CD4-positive, alpha-beta T cell treated with Interleukin-2 at 100 ng/mL for 4 hours (primary cell): ENCODE data around the gene CYGB.
"Not testable (repeated sequence)": the region's sequence is repeated elsewhere in the genome, so short reads cannot be mapped to it uniquely, and the experiment has no call there.

ENCODE experiments used
- DNase-seq: peaks from one replicate; pipeline ENCODE4 v3.0.0-alpha.2; 2020; ENCODE audit warnings: low spot score

CYGB gene

GRCh38 chr17:76523084-76524037, 14.1 kb downstream of the CYGB start:
- peak; percentile 83 for DNase-seq

DNA sequence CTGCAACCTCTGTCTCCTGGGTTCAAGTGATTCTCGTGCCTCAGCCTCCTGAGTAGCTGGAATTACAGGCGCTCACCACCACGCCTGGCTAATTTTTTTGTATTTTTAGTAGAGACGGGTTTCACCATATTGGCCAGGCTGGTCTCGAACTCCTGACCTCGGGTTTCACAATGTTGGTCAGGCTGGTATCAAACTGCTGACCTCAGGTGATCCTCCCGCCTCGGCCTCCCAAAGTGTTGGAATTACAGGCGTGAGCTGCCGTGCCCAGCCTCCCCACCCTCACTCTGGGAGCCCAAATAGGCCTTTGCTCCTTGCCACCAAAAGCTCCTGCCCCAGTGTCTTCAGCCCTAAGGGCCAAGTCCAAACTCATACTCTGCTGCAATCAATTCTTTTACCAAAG, 15.8 kb downstream of the CYGB start:
- DNase-seq, result not testable (repeated sequence)

DNA sequence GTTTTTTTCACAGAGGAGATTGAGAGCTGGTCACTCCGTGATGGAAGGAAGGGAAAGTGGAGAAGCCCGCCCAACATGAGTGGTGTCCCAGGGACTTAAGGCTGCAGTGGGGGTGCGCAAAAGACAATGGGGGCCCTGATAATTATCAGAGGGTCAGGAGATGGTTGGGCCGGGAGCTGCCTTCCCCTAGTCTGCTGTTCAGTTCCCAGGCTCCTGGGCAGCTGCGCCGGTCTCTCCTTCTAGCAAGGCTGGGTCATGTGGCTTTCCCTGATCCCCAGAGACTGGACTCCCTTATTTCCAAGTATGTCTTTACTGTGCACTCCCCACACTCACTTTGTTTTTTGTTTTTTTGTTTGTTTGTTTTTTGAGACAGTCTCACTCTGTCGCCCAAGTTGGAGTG, 16.2 kb downstream of the CYGB start:
- no peak for DNase-seq

GRCh38 chr17:76519048-76519966, 18.2 kb downstream of the CYGB start:
- no peak for DNase-seq

GRCh38 chr17:76517638-76518038, 19.9 kb downstream of the CYGB start:
- no peak for DNase-seq

DNA sequence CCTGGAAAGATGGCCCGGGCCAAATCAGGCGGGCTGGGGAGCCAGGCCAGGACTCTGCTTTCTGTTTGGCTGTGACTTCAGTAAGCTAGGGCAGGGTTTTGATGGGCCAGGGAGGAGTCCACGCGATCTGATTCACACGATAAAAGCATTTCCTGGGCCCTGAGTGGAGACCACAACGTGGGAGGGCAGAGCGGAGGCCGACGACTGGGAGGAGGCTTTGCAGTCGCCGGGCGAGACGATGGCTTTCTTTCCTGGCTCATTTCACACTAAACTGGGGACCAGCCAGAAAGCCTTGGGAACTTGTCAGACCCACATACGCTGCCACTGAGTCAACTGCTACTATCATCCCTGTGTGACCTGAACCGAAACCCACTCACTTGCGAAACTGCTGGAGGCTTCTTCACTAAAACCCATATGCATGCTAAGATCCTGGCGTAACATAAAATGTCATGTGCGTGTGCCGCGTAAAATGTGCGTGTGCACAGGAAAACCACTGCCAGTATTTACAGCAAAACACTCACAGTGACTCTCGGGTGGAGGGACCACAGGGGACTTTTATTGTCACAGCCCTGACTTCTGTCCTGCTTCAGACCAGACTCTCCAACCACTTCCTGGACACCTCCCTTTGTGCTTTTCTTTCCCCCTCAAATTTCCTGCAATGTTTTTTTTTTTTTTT, 22.1 kb downstream of the CYGB start:
- peak; percentile 91 for DNase-seq

GRCh38 chr17:76514355-76514754, 23.2 kb downstream of the CYGB start:
- DNase-seq, result not testable (repeated sequence)

GRCh38 chr17:76513306-76513692, 24.2 kb downstream of the CYGB start:
- DNase-seq, result no peak

DNA sequence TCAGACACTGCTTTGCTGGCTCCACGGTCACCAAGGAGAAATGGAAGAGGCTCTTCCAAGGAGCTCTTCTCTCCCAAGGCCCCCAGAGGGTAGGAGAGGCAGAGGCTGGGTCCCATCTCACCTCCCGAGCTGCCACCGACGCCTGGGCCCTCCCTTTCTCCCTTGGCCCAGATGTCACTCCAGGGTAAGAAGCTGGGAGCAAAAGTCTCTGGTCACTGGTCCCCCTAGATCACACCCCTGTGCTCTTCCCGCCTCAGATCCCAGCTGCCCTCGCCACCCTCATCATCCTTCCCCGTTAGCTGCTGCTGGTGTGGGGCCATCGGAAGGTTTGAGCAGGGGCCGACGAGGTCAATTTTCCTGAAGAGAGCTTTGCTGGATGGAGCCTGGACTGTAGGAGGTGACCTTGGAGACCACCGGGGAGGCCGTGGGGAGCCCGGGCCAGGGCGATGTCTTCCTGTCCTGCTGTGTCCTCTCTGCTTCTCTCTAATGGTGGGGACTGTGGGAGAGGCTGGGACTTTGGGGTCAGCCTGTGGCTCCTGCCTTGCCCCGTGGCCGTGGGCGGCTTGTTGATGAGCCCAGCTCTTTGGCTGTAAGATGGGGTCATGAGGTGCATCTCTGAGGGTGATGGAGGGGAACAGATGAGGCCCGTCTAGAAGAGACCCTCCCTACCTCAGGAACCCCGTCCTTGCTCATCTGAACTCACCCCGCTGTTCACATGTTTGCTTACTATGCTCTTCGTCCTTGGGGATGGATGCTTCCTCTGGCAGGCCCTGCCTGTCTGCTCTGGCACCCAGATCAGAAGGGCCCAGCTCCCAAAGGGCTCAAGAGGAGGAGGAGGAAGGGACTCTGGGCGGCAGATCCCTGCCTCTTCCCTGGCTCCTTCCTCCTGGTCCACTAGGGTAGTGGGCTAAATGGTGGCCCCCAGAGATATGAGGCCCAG, 24.9 kb downstream of the CYGB start:
- no peak for DNase-seq

GRCh38 chr17:76511668-76512365, 25.7 kb downstream of the CYGB start:
- DNase-seq, result no peak

- DNase-seq, result no peak
Measured at GRCh38 chr17:76510831-76511244, 26.7 kb downstream of the CYGB start.

DNA sequence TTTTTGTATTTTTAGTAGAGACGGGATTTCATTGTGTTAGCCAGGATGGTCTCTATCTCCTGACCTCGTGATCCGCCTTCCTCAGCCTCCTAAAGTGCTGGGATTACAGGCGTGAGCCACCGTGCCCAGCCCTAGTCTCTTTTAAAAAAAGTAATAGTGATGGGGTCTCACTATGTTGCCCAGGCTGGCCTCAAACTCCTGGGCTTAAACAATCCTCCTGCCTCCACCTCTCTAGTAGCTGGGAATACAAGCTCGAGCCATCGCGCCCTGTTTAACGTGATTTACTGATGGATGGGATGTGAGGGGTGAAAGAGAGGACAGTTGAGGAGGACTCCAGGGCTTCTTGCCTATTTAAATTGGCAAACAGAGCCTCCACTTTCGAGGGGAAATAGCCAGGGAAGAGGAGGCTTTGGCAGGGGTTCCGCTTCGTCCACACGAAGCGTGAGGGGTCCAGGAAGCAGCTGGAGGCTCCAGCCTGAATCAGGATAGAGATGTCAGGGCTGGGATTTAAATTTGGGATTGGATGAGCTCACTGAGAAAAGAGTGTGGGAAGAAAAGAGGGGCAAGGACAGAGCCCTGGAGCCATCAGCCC, 28.9 kb downstream of the CYGB start:
- not testable (repeated sequence) for DNase-seq

DNA sequence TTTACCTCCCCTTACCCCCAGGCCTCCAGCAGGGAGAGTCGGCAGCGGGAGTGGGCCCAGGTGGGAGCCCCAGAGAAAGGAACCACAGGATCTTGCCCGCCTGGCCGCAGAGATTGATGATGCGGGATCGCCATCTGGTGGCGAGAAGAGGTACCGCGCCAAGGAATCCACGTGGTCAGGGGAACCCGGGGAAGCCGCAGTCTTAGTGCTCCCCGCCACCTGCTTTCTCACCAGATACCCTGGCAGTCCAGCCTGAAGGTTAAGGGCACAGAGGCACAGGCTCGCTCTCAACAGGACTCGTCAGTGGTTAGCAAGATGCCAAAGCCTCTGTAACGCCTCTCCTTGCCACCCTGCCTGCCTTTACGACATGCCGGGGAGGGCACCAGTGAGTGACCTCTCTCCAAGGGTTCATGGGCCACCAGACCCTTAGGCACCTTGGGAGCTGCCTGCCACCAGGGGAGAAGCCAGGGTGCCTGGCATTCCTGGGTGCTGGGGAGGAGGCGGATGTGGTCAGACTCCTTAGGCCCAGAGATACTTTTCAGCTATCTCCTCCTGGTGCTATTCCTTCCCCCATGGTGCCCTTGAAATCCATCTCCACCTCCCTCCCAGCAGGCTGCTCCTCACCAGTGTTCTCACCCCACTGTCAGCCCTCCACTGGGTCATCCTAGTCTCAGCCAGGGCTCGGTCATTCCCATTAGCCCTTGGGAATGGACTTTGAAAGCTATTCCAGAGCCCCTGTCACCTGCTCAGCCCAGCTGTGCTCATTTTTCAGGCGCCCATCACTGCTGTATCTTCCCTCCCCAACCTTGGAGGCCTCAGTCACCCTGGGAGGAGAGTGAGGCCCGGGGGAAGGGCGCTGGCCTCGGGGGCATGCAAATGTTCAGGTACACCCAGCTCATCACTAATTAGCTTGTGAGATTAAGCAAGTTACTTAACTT, 30.8 kb downstream of the CYGB start:
- DNase-seq, result peak; percentile 92

GRCh38 chr17:76504117-76504516, 33.4 kb downstream of the CYGB start:
- DNase-seq, result no peak

DNA sequence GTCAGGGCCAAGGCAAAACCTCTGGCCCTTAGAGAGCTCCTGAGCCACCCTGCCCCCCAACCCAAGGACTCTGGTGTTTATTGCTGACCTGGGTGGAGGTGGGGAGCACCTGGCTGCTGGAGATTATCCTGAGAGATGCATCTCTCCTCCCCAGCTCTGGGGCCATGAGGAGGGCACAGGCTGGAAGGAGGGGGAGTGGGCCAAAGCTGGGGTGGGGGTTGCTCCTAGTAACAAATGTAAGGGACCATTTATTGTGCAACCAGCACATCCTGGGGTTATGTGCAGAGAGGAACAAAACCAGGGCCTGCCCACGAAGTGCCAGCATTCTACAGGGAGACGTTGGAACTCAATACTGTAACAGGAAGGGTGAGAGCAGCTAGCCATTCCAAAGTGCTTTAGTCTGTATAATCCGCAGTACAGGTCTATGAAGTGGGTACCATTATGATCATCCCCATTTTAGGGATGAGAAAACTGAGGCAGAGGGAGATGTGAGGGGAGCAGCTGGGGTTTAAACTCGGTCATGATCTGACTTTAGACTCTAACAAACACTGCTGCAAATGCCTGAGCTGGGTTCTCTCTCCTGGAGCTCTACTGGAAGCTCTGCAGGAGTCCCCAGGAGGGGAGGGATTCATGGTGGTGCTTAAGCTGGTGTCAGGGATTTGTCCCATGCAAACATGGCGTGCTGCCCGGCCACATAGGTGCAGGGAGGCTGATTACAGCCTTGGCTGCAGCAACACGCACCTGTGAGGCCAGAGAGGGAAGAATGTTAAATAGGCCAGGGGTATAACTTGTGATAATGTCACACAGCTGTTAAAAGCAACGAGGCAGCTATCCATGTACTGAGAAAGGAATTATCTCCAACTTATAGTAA, 34.9 kb downstream of the CYGB start:
- DNase-seq, result no peak

DNA sequence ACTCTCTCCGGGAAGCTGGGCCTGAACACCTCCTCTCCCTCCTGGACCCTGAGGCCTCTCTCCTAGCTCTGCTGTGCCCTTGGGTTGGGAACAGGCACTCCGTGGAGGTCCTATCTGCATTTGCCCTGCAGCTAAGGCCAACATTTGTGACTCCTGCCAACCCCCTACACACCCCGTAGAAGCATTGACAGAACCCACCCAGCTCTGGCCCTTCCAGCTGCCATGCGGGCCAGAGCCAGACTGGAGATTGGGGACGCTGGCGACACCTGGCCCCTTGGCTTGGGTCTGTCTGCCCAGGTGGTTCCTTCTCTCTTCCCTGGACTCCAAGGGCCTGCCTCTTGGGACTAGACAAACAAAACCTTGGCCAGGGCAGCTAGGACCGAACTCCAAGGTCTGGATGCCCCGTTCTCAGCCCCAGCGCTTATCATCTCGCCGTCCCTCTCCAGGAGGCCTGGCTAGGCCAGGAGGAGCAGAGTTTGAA, 35.6 kb downstream of the CYGB start:
- DNase-seq, result no peak

DNA sequence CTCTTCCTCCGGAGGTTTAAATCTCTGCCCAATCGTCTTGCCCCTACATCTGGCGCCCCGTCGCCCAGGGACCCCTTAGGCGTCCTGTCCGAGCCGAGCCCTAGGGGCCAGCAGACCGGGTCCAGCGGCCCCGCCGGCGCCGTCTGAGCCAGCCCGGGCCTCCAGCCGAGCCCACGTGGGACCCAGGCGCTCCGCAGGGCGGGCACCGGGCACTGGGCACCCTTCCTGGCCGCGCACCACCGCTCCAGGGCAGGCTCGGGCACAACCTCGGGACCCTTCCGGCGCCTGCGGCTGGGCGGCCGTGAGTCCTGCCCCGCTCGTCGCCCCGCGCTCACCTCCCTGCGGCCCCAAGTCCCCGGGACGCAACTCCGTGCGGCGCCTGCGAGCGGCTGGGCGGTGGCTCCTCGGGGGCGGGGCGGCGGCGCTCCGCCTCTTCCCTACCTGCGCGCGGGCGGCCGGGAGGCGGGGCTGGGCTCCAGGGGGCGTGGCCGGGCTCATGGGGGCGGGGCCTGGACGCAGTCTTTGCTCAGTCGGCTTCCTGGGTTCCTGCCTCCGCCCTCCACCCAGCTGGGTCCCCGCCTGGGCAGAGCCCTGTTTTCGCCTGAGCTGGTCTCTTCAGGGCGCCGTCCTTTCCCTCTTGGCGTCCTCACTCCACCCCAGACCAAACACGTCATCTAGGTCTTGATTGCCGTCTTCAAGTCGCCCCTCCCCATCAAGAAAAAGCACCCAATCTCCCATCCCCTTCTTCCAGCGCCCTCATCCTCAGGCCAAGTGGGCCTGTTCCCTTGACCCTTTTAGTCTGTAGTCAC, 36.3 kb downstream of the CYGB start, which contains the start of gene RHBDF2:
TSS of gene RHBDF2 (minus strand) at position 406 of the 809 bp plus-strand sequence. CDS start 19,899 bp downstream, outside the sequence.
- peak; percentile 96 for DNase-seq
